A549 (cell line): ENCODE results near the gene GNA15.

Source experiments
- MYC ChIP-seq: IDR thresholded peaks from 2 replicates; pipeline ENCODE4 v1.6.1; 2012; ENCODE audit warnings: mild to moderate bottlenecking, inconsistent platforms, low read length, improper control_type of control experiment, borderline replicate concordance
- POLR2A ChIP-seq: IDR thresholded peaks from 2 replicates; pipeline ENCODE4 v1.6.1; 2012; ENCODE audit warnings: mild to moderate bottlenecking, low read length
- RAD21 ChIP-seq, 2 experiments: fragments of >200 bp in 1 of 2; sonication (Bioruptor Twin) in 1 of 2; formaldehyde crosslinking in 1 of 2; IDR thresholded peaks in 1 of 2; conservative IDR thresholded peaks in 1 of 2; 2 replicates in 1 of 2; 3 replicates in 1 of 2; pipeline ENCODE4 v1.6.1; 2012 to 2018; ENCODE audit warnings: inconsistent platforms in 1 of 2
- TF ChIP-seq, protein P1 (sequence below): fragments of >200 bp; sonication (Bioruptor Twin); formaldehyde crosslinking; IDR thresholded peaks from 3 replicates; pipeline ENCODE4 v1.5.1; 2016

GRCh38 chr19:3124630-3125029 is 11.2 kb upstream of the GNA15 start:
- TF ChIP-seq, protein P1, sequence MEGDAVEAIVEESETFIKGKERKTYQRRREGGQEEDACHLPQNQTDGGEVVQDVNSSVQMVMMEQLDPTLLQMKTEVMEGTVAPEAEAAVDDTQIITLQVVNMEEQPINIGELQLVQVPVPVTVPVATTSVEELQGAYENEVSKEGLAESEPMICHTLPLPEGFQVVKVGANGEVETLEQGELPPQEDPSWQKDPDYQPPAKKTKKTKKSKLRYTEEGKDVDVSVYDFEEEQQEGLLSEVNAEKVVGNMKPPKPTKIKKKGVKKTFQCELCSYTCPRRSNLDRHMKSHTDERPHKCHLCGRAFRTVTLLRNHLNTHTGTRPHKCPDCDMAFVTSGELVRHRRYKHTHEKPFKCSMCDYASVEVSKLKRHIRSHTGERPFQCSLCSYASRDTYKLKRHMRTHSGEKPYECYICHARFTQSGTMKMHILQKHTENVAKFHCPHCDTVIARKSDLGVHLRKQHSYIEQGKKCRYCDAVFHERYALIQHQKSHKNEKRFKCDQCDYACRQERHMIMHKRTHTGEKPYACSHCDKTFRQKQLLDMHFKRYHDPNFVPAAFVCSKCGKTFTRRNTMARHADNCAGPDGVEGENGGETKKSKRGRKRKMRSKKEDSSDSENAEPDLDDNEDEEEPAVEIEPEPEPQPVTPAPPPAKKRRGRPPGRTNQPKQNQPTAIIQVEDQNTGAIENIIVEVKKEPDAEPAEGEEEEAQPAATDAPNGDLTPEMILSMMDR: no peak
- TF ChIP-seq MYC: no peak
- no peak for TF ChIP-seq RAD21 (conservative IDR thresholded peaks at IDR 0.05 in 1 of 2, IDR thresholded peaks at IDR 0.05 in 1 of 2)
- TF ChIP-seq POLR2A: no peak
